Kasumi-1 (cell line): ENCODE measurements around the gene SPTBN2.

Experiments
- DNase-seq, 2 experiments: peaks; one replicate each; lab custom pipeline; 2025; lab: John Stamatoyannopoulos, UW

Gene SPTBN2

GRCh38 chr11:66723693-66724092, 5.3 kb downstream of the SPTBN2 start:
- DNase-seq: no peak

- no peak for DNase-seq
These were observed 6.0 kb downstream of the SPTBN2 start for GRCh38 chr11:66722745-66723651.

- DNase-seq: no peak
These were observed 7.1 kb downstream of the SPTBN2 start for GRCh38 chr11:66721939-66722338.

GRCh38 chr11:66720899-66721470, 8.0 kb downstream of the SPTBN2 start:
- DNase-seq: no peak

GRCh38 chr11:66720223-66720898, 8.7 kb downstream of the SPTBN2 start:
- peak in 1 of 2 experiments; percentile 4 for DNase-seq

GRCh38 chr11:66719111-66719872, 9.7 kb downstream of the SPTBN2 start:
- no peak for DNase-seq

- DNase-seq: no peak
These were observed 10.6 kb downstream of the SPTBN2 start for GRCh38 chr11:66718320-66718971.

GRCh38 chr11:66717925-66718319, 11.1 kb downstream of the SPTBN2 start:
- DNase-seq: no peak

- no peak for DNase-seq
These were observed 12.0 kb downstream of the SPTBN2 start for GRCh38 chr11:66716996-66717395.

GRCh38 chr11:66715346-66716085, 13.5 kb downstream of the SPTBN2 start:
- no peak for DNase-seq

GRCh38 chr11:66713746-66714480, 15.1 kb downstream of the SPTBN2 start:
- DNase-seq: no peak

- DNase-seq: no peak
These were observed 18.6 kb downstream of the SPTBN2 start for GRCh38 chr11:66710384-66710930.

GRCh38 chr11:66708701-66709100, 20.3 kb downstream of the SPTBN2 start:
- DNase-seq: no peak

GRCh38 chr11:66708094-66708493, 20.9 kb downstream of the SPTBN2 start:
- no peak for DNase-seq

- no peak for DNase-seq
These were observed 21.5 kb downstream of the SPTBN2 start for GRCh38 chr11:66707486-66707885.

- DNase-seq: no peak
These were observed 22.0 kb downstream of the SPTBN2 start for GRCh38 chr11:66706989-66707388.

- no peak for DNase-seq
These were observed 23.3 kb downstream of the SPTBN2 start for GRCh38 chr11:66705587-66706335.

GRCh38 chr11:66704659-66705360, 24.2 kb downstream of the SPTBN2 start:
- no peak for DNase-seq
